Astrocyte of the cerebellum (primary cell): ENCODE results near the gene CDC42.
"Not testable (repeated sequence)": the region's sequence is repeated elsewhere in the genome, so short reads cannot be mapped to it uniquely, and the experiment has no call there.

Experiments used
- DNase-seq: peaks from one replicate; pipeline ENCODE4 v3.0.0-alpha.2; 2011; ENCODE audit warnings: low read depth
- H3K4me3 ChIP-seq: 2 replicates; pipeline ENCODE4 v1.5.1; 2011; ENCODE audit warnings: mild to moderate bottlenecking, low read depth, low read length, moderate library complexity
- in situ Hi-C: cut with HindIII; loops from 2 replicates; pipeline ENCODE4 v1.10.0; 2017; ENCODE audit warnings: low sequenced_read_pairs
- TF ChIP-seq, protein P1 (sequence below): IDR thresholded peaks from 2 replicates; pipeline ENCODE4 v1.5.1; 2012; ENCODE audit warnings: low read length, low read depth, moderate library complexity, mild to moderate bottlenecking; ENCODE audit errors: missing control alignments

CDC42 gene

DNA sequence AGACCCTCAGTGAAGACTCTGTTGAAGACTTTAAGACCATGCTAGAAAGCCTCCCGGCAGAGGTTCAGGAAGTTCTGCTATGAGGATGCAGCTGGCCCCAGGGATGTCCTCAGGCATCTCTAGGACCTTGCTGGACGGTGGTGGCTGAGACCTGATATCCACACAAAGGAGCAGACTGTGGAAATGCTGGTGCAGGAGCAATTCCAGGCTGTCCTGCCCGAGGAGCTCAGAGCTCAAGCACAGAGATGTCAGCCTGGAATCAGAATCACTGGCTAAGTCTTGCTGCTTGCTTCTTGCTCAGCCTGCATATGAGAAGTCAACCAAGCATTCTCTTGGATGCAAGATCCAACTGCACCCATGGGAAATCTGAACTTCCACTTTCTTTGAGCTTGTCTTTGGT, 22.0 kb upstream of the CDC42 start:
- no peak overlapping the region for H3K4me3 ChIP-seq
- no peak for DNase-seq
- TF ChIP-seq, protein P1, sequence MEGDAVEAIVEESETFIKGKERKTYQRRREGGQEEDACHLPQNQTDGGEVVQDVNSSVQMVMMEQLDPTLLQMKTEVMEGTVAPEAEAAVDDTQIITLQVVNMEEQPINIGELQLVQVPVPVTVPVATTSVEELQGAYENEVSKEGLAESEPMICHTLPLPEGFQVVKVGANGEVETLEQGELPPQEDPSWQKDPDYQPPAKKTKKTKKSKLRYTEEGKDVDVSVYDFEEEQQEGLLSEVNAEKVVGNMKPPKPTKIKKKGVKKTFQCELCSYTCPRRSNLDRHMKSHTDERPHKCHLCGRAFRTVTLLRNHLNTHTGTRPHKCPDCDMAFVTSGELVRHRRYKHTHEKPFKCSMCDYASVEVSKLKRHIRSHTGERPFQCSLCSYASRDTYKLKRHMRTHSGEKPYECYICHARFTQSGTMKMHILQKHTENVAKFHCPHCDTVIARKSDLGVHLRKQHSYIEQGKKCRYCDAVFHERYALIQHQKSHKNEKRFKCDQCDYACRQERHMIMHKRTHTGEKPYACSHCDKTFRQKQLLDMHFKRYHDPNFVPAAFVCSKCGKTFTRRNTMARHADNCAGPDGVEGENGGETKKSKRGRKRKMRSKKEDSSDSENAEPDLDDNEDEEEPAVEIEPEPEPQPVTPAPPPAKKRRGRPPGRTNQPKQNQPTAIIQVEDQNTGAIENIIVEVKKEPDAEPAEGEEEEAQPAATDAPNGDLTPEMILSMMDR, result no peak
- in situ Hi-C loops, result no loop called here

DNA sequence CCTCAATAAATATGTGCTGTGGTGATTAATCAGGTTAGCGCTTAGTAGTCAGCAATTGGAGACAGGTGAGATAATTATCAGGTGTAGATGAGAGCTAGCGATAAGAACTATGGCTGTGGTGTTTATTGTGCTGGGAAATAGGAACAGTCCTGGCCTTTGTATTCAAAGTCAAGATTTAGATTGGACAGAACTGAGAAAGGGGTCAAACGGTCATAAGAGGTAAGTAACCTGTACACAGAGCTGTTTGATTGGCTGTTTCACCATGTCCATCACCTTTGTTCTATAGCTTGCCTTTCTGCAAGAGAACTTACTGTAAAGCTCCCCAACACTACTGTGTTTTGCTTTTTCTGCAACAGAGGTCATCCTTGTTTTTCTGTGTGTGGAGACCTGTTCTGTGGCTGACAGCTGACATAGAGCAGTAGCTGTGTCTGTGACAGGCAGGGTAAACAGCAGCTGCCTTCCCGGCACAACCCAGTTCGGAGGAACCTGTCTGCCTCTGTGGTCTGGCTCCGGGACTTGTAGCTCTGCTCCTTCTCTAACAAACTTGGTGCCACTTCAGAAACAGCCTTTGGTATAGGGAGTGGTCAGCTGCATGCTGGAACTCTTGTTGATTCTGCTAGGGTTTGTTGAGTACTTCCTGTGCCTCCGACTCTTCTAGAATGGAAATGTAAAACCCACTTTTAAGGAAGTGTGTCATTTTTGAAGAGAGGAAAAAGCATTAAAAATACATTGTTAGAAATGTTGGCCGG, 21.1 kb upstream of the CDC42 start:
- no peak overlapping the region for H3K4me3 ChIP-seq
- TF ChIP-seq, protein P1, result no peak
- in situ Hi-C loops, result no loop called here
- DNase-seq, result no peak

DNA sequence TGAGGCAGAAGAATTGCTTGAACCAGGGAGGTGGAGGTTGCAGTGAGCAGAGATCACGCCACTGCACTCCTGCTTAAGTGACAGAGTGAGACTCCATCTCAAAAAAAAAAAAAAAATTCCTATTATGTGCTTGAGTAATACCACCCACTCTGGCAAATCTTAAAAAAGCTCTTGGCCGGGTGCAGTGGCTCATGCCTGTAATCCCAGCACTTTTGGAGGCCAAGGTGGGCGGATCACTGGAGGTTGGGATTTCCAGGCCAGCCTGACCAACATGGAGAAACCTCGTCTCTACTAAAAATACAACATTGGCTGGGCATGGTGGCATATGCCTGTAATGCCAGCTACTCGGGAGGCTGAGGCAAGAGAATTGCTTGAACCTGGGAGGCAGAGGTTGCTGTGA, 17.7 kb upstream of the CDC42 start:
- DNase-seq, H3K4me3 ChIP-seq, in situ Hi-C loops: not testable (repeated sequence)

DNA sequence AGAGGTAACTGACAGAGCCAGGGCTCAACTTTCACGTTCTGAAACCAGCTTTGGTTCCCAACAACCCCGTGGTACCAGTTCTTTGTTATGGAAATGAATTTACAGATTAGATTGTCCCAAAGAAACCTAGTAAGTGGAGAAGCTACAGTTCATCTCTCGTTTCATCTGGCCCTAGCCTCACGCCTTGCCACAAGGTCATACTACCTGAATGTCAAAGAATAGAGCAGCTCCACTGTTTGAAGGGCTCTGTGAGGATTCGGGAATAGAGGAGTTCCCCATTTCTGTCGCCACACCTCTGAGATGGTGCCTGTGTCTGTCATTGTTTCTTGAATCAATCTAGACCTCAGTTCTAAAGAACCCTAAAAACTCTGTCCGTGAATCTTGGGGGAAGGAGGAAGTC, 15.0 kb upstream of the CDC42 start:
- in situ Hi-C loops, result no loop called here

DNA sequence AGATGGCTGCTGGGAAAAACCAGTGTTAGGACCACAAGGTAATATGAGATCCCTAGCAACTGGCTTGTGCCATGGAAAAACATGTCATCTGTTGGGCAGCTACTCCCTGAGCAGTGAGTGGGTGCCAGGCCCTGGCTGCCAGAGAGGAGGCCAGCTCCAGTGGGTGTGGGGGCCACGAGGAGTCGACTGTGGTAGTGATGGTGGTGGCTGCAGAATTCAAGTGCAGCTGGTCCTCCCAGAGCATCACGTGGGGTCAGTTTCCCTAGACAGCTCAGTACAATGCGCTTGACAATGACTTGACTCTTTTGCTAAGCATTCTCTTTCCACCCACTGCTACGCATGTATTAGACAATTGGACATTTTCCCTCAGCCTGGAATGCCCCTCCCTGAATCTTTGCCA, 14.5 kb upstream of the CDC42 start:
- TF ChIP-seq, protein P1, result no peak
- in situ Hi-C loops, result no loop called here
- DNase-seq, result no peak
- H3K4me3 ChIP-seq, result no peak overlapping the region

More for the DNA sequence above, 15.0 kb upstream of the CDC42 start:
- H3K4me3 ChIP-seq, result no peak overlapping the region
- no peak for DNase-seq
- TF ChIP-seq, protein P1, result no peak

DNA sequence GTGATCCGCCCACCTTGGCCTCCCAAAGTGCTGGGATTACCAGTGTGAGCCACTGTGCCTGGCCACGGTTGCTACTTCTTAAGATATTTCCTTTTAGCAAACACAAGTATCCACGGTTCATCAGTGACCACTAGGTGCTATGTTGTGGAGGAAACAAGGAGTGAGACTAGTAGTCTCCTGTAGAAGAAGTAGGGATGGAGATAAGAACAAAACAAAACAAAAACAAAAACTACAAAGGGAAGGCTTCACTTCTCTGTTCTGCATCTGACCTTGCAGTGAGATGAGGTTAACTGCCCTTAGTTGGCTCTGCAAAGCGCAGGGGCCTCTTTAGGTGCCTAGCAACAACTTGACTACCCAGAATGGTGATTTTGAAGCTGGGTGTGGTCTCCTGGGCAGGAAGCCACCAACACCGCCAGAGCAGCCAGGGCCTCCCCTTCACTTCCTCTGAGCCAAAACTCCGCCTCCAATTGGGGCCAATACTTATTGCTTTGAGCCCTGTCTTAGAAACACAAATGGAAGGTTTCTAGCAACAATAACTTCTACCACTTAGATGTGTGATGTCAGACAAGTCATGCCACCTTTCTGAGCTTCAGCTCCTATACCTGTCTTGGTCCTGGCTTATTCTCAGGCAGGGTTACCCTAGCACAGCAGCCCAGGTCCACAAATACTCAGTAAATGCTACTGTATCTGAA, 12.8 kb upstream of the CDC42 start:
- no peak overlapping the region for H3K4me3 ChIP-seq
- DNase-seq, result no peak
- TF ChIP-seq, protein P1, result no peak
- in situ Hi-C loops, result no loop called here

DNA sequence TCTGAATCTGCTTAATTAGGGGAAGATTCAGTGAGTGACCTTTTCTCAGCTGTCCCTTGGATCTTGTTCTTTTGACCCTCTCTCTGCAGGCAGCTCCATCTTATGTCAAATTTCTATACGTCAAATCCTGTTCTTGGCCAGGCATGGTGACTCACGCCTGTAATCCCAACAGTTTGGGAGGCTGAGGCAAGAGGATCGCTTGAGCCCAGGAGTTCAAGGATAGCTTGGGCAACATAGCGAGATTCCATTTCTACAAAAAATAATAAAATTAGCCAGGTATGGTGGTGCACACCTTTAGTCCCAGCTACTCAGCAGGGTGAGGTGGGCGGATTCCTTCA, 12.3 kb upstream of the CDC42 start:
- in situ Hi-C loops, result no loop called here
- no peak for DNase-seq
- TF ChIP-seq, protein P1, result no peak
- no peak overlapping the region for H3K4me3 ChIP-seq
